RWPE2 (cell line): Measurements from ENCODE around the gene SRR.

Source experiments
- ATAC-seq: fragments of 200-7000 bp; cut with Tn5 transposase; 3 replicates; pipeline ENCODE4 v1.9.1; 2021; ENCODE audit warnings: low read depth
- DNase-seq: peaks from one replicate; pipeline ENCODE4 v3.0.0-alpha.2; 2020; ENCODE audit warnings: low spot score
- H3K27ac ChIP-seq: fragments of 450-650 bp; 2 replicates; pipeline ENCODE4 v1.5.1; 2017; ENCODE audit warnings: mild to moderate bottlenecking; ENCODE audit not compliant: poor library complexity, severe bottlenecking
- H3K27me3 ChIP-seq: fragments of 250-450 bp; sonication (Bioruptor Pico); 2 replicates; pipeline ENCODE4 v1.5.1; 2021; ENCODE audit warnings: mild to moderate bottlenecking, moderate library complexity; ENCODE audit not compliant: insufficient read depth, poor library complexity, severe bottlenecking
- H3K36me3 ChIP-seq: fragments of 250-450 bp; sonication (Bioruptor Pico); 2 replicates; pipeline ENCODE4 v1.5.1; 2020; ENCODE audit warnings: low read depth, mild to moderate bottlenecking, moderate library complexity
- H3K4me1 ChIP-seq: fragments of 250-450 bp; sonication (Bioruptor Pico); 2 replicates; pipeline ENCODE4 v1.5.1; 2021; ENCODE audit warnings: mild to moderate bottlenecking, moderate library complexity; ENCODE audit not compliant: insufficient read depth, poor library complexity, severe bottlenecking
- H3K4me3 ChIP-seq: fragments of 250-450 bp; sonication (Bioruptor Pico); 2 replicates; pipeline ENCODE4 v1.5.1; 2021; ENCODE audit warnings: mild to moderate bottlenecking, moderate library complexity; ENCODE audit not compliant: severe bottlenecking
- H3K9me3 ChIP-seq: fragments of 250-450 bp; sonication (Bioruptor Pico); 2 replicates; pipeline ENCODE4 v1.5.1; 2021; ENCODE audit warnings: mild to moderate bottlenecking, moderate library complexity; ENCODE audit not compliant: severe bottlenecking
- CTCF ChIP-seq: fragments of 450-650 bp; IDR thresholded peaks from one replicate; pipeline ENCODE4 v1.5.1; 2017; ENCODE audit warnings: mild to moderate bottlenecking, moderate library complexity; ENCODE audit not compliant: poor library complexity, severe bottlenecking

The SRR gene

GRCh38 chr17:2267354-2267753, 36.4 kb upstream of the SRR start:
- Histone ChIP-seq H3K27me3 (no peaks in the 10 kb centered on the region), H3K27ac (no peak overlapping the region), H3K36me3 (peaks cover 14% of the 10 kb centered on the region; the same call in 1 of the 2 replicates), H3K4me3 (no peak overlapping the region), H3K9me3 (no peaks in the 10 kb centered on the region), H3K4me1 (peaks cover 6% of the 10 kb centered on the region)
- TF ChIP-seq CTCF, result no peak
- ATAC-seq (no peak), DNase-seq (no peak)

- H3K9me3 ChIP-seq, result no peaks in the 10 kb centered on the region
- no peak overlapping the region for H3K27ac ChIP-seq
- H3K4me1 ChIP-seq, result no peaks in the 10 kb centered on the region
- H3K4me3 ChIP-seq, result no peak overlapping the region
- DNase-seq (no peak), ATAC-seq (no peak)
- no peak for TF ChIP-seq CTCF
- H3K27me3 ChIP-seq, result no peaks in the 10 kb centered on the region
- H3K36me3 ChIP-seq, result peaks cover 12% of the 10 kb centered on the region; the same call in 1 of the 2 replicates
These were observed 31.6 kb upstream of the SRR start for GRCh38 chr17:2271985-2272702.

GRCh38 chr17:2274414-2274813, 29.3 kb upstream of the SRR start:
- peaks cover 27% of the 10 kb centered on the region; the same call in 1 of the 2 replicates for H3K36me3 ChIP-seq
- H3K4me1 ChIP-seq, result no peaks in the 10 kb centered on the region
- ATAC-seq, result no peak
- no peak overlapping the region for H3K27ac ChIP-seq
- no peaks in the 10 kb centered on the region for H3K27me3 ChIP-seq
- H3K4me3 ChIP-seq, result no peak overlapping the region
- no peak for DNase-seq
- no peaks in the 10 kb centered on the region for H3K9me3 ChIP-seq
- TF ChIP-seq CTCF, result no peak

GRCh38 chr17:2275722-2276121, 28.0 kb upstream of the SRR start:
- Histone ChIP-seq H3K4me1 (no peaks in the 10 kb centered on the region), H3K36me3 (peaks cover 37% of the 10 kb centered on the region; the same call in 1 of the 2 replicates), H3K27ac (no peak overlapping the region), H3K4me3 (no peak overlapping the region), H3K9me3 (no peaks in the 10 kb centered on the region), H3K27me3 (no peaks in the 10 kb centered on the region)
- no peak for ATAC-seq
- DNase-seq, result no peak
- TF ChIP-seq CTCF, result no peak
